ENCODE measurements around the gene ATP1A4.
A peak's percentile ranks its signal among the peaks of the same experiment; 100 is the strongest.

Gene ATP1A4

GRCh38 chr1:160191756-160192155, 40.4 kb downstream of the ATP1A4 start:
- no peak overlapping the region for H3K4me3 ChIP-seq (ENCODE audit: low read depth, low read length)
- no peaks in the 10 kb centered on the region for H3K36me3 ChIP-seq (ENCODE audit: control insufficient read depth in 2 of 2, insufficient read depth in 1 of 2, low read length in 2 of 2)
- TF ChIP-seq ZIC2 (tag by site-specific recombination; IDR thresholded peaks at IDR 0.05) (no peak), ZNF155 (tag by site-specific recombination; IDR thresholded peaks at IDR 0.05) (no peak), ZNF513 (tag by site-specific recombination; IDR thresholded peaks at IDR 0.05) (no peak), ZFP41 (tag by site-specific recombination; IDR thresholded peaks at IDR 0.05; ENCODE audit: borderline replicate concordance) (no peak), ZNF777 (tag by site-specific recombination; IDR thresholded peaks at IDR 0.05; ENCODE audit: borderline replicate concordance) (no peak), ZBTB17 (tag by site-specific recombination; IDR thresholded peaks at IDR 0.05) (no peak), ZNF843 (tag by site-specific recombination; IDR thresholded peaks at IDR 0.05) (no peak), GLI2 (tag by site-specific recombination; IDR thresholded peaks at IDR 0.05; ENCODE audit: borderline replicate concordance, low read depth) (no peak), ZNF157 (tag by site-specific recombination; IDR thresholded peaks at IDR 0.05) (no peak), ZNF311 (tag by site-specific recombination; IDR thresholded peaks at IDR 0.05; ENCODE audit: borderline replicate concordance) (no peak), ZNF169 (tag by site-specific recombination; IDR thresholded peaks at IDR 0.05) (no peak)
- no peaks in the 10 kb centered on the region for H3K9me3 ChIP-seq (ENCODE audit: control insufficient read depth, insufficient read depth, low read depth, low read length)
- POLR2A ChIA-PET, result interaction anchor here (1.0 to 2.3 kb wide), 2 partner anchors 14 to 28 kb away, joined by 3 to 9 read pairs; no protein-coding TSS in a partner anchor
- H3K4me1 ChIP-seq (ENCODE audit: control insufficient read depth, insufficient read depth, low read length), result no peaks in the 10 kb centered on the region
- no peak overlapping the region for H3K27ac ChIP-seq (ENCODE audit: extremely low read depth, low read depth, low read length)
- CTCF ChIA-PET, result interaction anchor here (0.7 to 6.7 kb wide), 13 partner anchors 11 to 247 kb away, joined by 3 to 88 read pairs (median 5); partner anchors contain the start of gene PEA15

GRCh38 chr1:160192234-160192633, 40.8 kb downstream of the ATP1A4 start:
- ChIA-PET CTCF (interaction anchor here (0.6 to 6.7 kb wide), 18 partner anchors 9 to 888 kb away, joined by 3 to 88 read pairs (median 8); partner anchors contain the start of gene PEA15), POLR2A (interaction anchor here (1.0 to 2.3 kb wide), 2 partner anchors 14 to 28 kb away, joined by 3 to 9 read pairs; no protein-coding TSS in a partner anchor)
- no peak overlapping the region for H3K4me3 ChIP-seq (ENCODE audit: low read depth, low read length)
- no peak overlapping the region for H3K27ac ChIP-seq (ENCODE audit: extremely low read depth, low read depth, low read length)
- no peaks in the 10 kb centered on the region for H3K36me3 ChIP-seq (ENCODE audit: control insufficient read depth in 2 of 2, insufficient read depth in 1 of 2, low read length in 2 of 2)
- no peaks in the 10 kb centered on the region for H3K9me3 ChIP-seq (ENCODE audit: control insufficient read depth, insufficient read depth, low read depth, low read length)
- H3K4me1 ChIP-seq (ENCODE audit: control insufficient read depth, insufficient read depth, low read length), result no peaks in the 10 kb centered on the region
- no peak for TF ChIP-seq ZNF157 (tag by site-specific recombination; IDR thresholded peaks at IDR 0.05)
- peak; percentile 54 for TF ChIP-seq GLIS1 (tag by site-specific recombination; IDR thresholded peaks at IDR 0.05)

GRCh38 chr1:160193091-160193819, 41.9 kb downstream of the ATP1A4 start:
- Histone ChIP-seq H3K27ac (ENCODE audit: extremely low read depth, low read depth, low read length) (no peak overlapping the region), H3K36me3 (ENCODE audit: control insufficient read depth in 2 of 2, insufficient read depth in 1 of 2, low read length in 2 of 2) (no peaks in the 10 kb centered on the region), H3K4me3 (ENCODE audit: low read depth, low read length) (no peak overlapping the region), H3K4me1 (ENCODE audit: control insufficient read depth, insufficient read depth, low read length) (no peaks in the 10 kb centered on the region), H3K9me3 (ENCODE audit: control insufficient read depth, insufficient read depth, low read depth, low read length) (no peaks in the 10 kb centered on the region)
- ChIA-PET POLR2A (interaction anchor here (0.5 to 2.3 kb wide), 6 partner anchors 8 to 99 kb away, joined by 3 to 9 read pairs (median 4); no protein-coding TSS in a partner anchor), CTCF (interaction anchor here (0.5 to 6.7 kb wide), 58 partner anchors 10 to 865 kb away, joined by 3 to 88 read pairs (median 4); partner anchors contain the start of genes COPA, DCAF8, NCSTN and PEA15)
- TF ChIP-seq ZNF433 (tag by site-specific recombination; IDR thresholded peaks at IDR 0.05; ENCODE audit: low read depth), result no peak
- TF ChIP-seq KLF10 (tag by site-specific recombination; IDR thresholded peaks at IDR 0.05), result no peak
- TF ChIP-seq ZNF530 (tag by site-specific recombination; IDR thresholded peaks at IDR 0.05; ENCODE audit: low read depth), result no peak
- TF ChIP-seq KLF1 (tag by site-specific recombination; IDR thresholded peaks at IDR 0.05), result no peak
- no peak for TF ChIP-seq ZNF677 (tag by site-specific recombination; IDR thresholded peaks at IDR 0.05)
- TF ChIP-seq ZSCAN18 (tag by site-specific recombination; IDR thresholded peaks at IDR 0.05), result no peak
- no peak for TF ChIP-seq ZBTB20 (tag by site-specific recombination; IDR thresholded peaks at IDR 0.05)
- no peak for TF ChIP-seq ZNF529 (tag by site-specific recombination; IDR thresholded peaks at IDR 0.05; ENCODE audit: insufficient replicate concordance)
- TF ChIP-seq GLI2 (tag by site-specific recombination; IDR thresholded peaks at IDR 0.05; ENCODE audit: borderline replicate concordance, low read depth), result no peak
- no peak for TF ChIP-seq ZNF560 (tag by site-specific recombination; IDR thresholded peaks at IDR 0.05; ENCODE audit: borderline replicate concordance)
- no peak for TF ChIP-seq REST (tag by site-specific recombination; IDR thresholded peaks at IDR 0.05)
- no peak for TF ChIP-seq ZNF621 (tag by site-specific recombination; IDR thresholded peaks at IDR 0.05)
- TF ChIP-seq ZBTB7A (tag by site-specific recombination; IDR thresholded peaks at IDR 0.05; ENCODE audit: low read depth), result no peak
